Esophagus (tissue), 2 donors: ENCODE measurements around the gene PLAAT2. TPM values are rescaled to one million over a fixed set of nuclear protein-coding genes. Genes with fewer than 3 reads are reported as not detected.

Experiments used
- H3K27ac ChIP-seq, 2 donors: one replicate each; pipeline ENCODE4 v1.5.1; 2013; ENCODE audit warnings: low read depth in 2 of 2, mild to moderate bottlenecking in 2 of 2, inconsistent platforms in 1 of 2, low read length in 1 of 2, moderate library complexity in 1 of 2
- H3K27me3 ChIP-seq, 2 donors: one replicate each; pipeline ENCODE4 v1.6.1; 2013; ENCODE audit warnings: low read length in 2 of 2, control low read depth in 1 of 2, mild to moderate bottlenecking in 1 of 2; ENCODE audit not compliant: insufficient read depth in 2 of 2, control insufficient read depth in 1 of 2
- H3K36me3 ChIP-seq, 2 donors: one replicate each; pipeline ENCODE4 v1.6.1; 2013; ENCODE audit warnings: low read length in 1 of 2; ENCODE audit not compliant: control insufficient read depth in 2 of 2, insufficient read depth in 2 of 2
- H3K4me1 ChIP-seq, 2 donors: one replicate each; pipeline ENCODE4 v1.6.1; 2013; ENCODE audit warnings: low read length in 1 of 2; ENCODE audit not compliant: control insufficient read depth in 2 of 2, insufficient read depth in 2 of 2
- H3K4me3 ChIP-seq, 2 donors: one replicate each; pipeline ENCODE4 v1.5.1; 2013; ENCODE audit warnings: low read length in 2 of 2, mild to moderate bottlenecking in 2 of 2, low read depth in 1 of 2, moderate library complexity in 1 of 2
- H3K9me3 ChIP-seq, 2 donors: one replicate each; pipeline ENCODE4 v1.6.1; 2013; ENCODE audit warnings: mild to moderate bottlenecking in 2 of 2, low read depth in 1 of 2, low read length in 1 of 2, moderate library complexity in 1 of 2; ENCODE audit not compliant: control insufficient read depth in 2 of 2, insufficient read depth in 1 of 2
- WGBS, 2 donors: extraction: QIAGEN DNeasy Blood & Tissue Kit; methylation state at CpG; one replicate each; pipeline ENCODE4 v1.1.7; 2013; 5-methylcytosine and 5-hydroxymethylcytosine counted together
- polyA plus RNA-seq, 2 donors: library from polyadenylated mRNA; stranded (reverse); fragments of 200-250 nt; gene quantifications; one replicate each; pipeline ENCODE4 v1.2.3, GENCODE V29; 2013
- donor health status: healthy with polysubstance abuse.
- donor health status: Bipolar disorder and iron deficiency.

The PLAAT2 gene
- polyA plus RNA-seq, 2 donors = 0.22 to 1.3 TPM

DNA sequence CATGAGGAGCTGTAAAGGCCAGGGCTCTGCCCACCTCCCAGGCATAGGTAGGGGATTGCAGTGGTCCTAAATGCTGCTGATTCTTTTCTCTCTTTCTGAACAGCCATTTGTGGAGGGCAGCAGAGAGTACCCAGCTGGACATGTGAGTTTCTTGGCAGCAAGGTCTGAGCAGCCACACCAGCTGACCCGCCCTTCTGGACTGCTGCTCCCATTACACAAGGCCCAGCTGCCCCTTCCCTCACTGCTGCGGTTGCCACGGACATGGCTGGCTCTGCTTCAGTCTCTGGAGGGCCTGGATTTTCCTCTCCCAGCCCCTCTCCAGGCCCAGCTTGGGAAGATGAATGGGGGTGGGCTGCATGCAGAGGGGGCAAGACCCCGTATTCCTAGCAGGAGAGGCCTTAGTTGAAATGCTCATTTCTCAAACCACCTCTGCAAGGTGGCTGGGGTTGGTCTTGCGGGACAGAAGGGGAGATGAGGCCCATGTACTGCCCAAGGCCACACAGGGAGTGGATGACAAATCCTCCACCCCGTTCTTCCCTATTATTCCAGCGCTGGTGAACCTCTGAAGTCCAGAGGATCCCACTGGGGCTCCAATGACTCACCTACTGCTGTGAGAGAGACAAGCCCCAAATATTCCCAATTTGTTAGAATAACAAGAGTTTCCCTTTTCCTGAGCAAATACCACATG, 52.7 kb downstream of the PLAAT2 start:
- 78 to 79% methylated on average over 7 of the region's 7 CpGs for WGBS, 2 donors
- Histone ChIP-seq H3K27ac (no peak overlapping the region), H3K4me1 (no peaks in the 10 kb centered on the region), H3K27me3 (no peaks in the 10 kb centered on the region), H3K9me3 (no peaks in the 10 kb centered on the region), H3K36me3 (no peaks in the 10 kb centered on the region), H3K4me3 (no peak overlapping the region)

GRCh38 chr11:63508745-63509144, 54.4 kb downstream of the PLAAT2 start:
- Histone ChIP-seq H3K36me3 (no peaks in the 10 kb centered on the region), H3K9me3 (no peaks in the 10 kb centered on the region), H3K27ac (no peak overlapping the region), H3K4me3 (no peak overlapping the region), H3K27me3 (no peaks in the 10 kb centered on the region), H3K4me1 (no peaks in the 10 kb centered on the region)
- 90 to 96% methylated on average over 12 of the region's 12 CpGs for WGBS, 2 donors

DNA sequence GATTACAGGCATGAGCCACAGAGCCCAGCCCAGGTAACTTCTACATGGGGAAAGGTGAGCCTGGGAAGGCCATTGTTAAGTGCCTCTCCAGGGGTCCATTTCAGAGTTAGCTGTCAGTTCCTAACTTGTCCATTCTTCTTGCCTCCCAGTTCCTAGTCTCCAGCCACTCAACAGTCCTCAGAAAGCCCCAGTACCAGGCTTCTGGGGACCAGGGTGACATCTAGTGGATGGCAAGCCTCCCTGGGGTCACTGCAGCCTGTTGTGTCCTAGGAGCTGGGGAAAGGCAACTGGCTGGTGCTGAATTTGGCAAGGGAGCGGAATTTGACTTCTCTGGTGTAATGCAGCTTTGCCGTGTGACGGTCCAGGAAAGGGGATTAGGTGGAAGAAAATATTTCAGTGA, 55.2 kb downstream of the PLAAT2 start:
- Histone ChIP-seq H3K4me3 (no peak overlapping the region), H3K36me3 (no peaks in the 10 kb centered on the region), H3K9me3 (no peaks in the 10 kb centered on the region), H3K4me1 (no peaks in the 10 kb centered on the region), H3K27me3 (no peaks in the 10 kb centered on the region), H3K27ac (no peak overlapping the region)
- WGBS, 2 donors = 82 to 88% methylated on average over 3 of the region's 3 CpGs

DNA sequence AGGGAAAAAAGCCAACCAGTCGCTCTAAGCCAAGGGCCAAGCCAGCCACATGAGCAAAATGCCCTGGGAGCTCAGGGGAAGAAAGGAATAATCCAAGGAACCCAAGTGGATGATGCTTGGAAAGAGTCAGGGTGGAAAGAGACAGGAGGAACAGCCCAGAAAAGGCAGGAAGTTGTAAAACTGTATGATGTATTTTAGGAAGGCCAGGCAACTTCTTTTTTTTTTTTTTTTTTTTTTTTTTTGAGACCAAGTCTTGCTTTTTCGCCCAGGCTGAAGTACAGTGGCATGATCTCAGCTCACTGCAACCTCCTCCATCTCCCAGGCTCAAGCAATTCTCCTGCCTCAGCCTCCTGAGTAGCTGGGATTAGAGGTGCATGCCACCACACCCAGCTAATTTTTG, 55.7 kb downstream of the PLAAT2 start:
- no peak overlapping the region for H3K4me3 ChIP-seq
- no peaks in the 10 kb centered on the region for H3K4me1 ChIP-seq
- WGBS, 2 donors = 90 to 98% methylated on average over 2 of the region's 2 CpGs
- H3K9me3 ChIP-seq = no peaks in the 10 kb centered on the region
- no peaks in the 10 kb centered on the region for H3K36me3 ChIP-seq
- no peak overlapping the region for H3K27ac ChIP-seq
- H3K27me3 ChIP-seq = no peaks in the 10 kb centered on the region

DNA sequence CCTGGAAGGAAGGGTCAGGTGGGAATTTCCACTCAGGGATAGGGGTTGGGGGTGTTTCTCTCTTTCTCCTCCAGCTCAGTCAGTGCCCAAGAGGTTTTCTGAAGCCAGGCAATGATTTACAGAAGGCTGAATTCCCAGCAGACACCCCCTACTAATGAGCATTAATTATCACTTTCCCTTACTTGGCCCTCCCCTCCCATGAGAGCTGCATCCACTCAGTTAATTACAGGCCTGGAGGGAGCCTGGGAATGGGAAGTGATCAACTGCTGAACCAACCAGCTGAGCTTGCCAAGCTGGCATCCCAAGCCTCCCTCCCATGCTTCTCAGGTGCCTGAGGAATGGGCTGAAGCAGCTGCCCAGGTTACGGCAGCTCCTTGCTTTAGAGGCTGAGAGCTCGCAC, 56.3 kb downstream of the PLAAT2 start:
- no peaks in the 10 kb centered on the region for H3K9me3 ChIP-seq
- H3K27me3 ChIP-seq = no peaks in the 10 kb centered on the region
- no peak overlapping the region for H3K27ac ChIP-seq
- 91% methylated on average over 2 of the region's 2 CpGs for WGBS, 2 donors
- no peaks in the 10 kb centered on the region for H3K4me1 ChIP-seq
- no peak overlapping the region for H3K4me3 ChIP-seq
- H3K36me3 ChIP-seq = no peaks in the 10 kb centered on the region

GRCh38 chr11:63505857-63506528, 57.2 kb downstream of the PLAAT2 start, which contains the start of gene LGALS12:
TSS of gene LGALS12 (plus strand) at chr11:63506084. CDS start at chr11:63506459, 375 bp downstream.
- H3K4me3 ChIP-seq = no peak within 1 kb of the TSS
- no peaks in the 10 kb centered on the region for H3K27me3 ChIP-seq
- no peaks in the 10 kb centered on the region for H3K9me3 ChIP-seq
- 71 to 76% methylated on average over 15 of the region's 15 CpGs for WGBS, 2 donors
- no peaks in the 10 kb centered on the region for H3K36me3 ChIP-seq
- H3K27ac ChIP-seq = no peak within 1 kb of the TSS
- H3K4me1 ChIP-seq = no peaks in the 10 kb centered on the region

DNA sequence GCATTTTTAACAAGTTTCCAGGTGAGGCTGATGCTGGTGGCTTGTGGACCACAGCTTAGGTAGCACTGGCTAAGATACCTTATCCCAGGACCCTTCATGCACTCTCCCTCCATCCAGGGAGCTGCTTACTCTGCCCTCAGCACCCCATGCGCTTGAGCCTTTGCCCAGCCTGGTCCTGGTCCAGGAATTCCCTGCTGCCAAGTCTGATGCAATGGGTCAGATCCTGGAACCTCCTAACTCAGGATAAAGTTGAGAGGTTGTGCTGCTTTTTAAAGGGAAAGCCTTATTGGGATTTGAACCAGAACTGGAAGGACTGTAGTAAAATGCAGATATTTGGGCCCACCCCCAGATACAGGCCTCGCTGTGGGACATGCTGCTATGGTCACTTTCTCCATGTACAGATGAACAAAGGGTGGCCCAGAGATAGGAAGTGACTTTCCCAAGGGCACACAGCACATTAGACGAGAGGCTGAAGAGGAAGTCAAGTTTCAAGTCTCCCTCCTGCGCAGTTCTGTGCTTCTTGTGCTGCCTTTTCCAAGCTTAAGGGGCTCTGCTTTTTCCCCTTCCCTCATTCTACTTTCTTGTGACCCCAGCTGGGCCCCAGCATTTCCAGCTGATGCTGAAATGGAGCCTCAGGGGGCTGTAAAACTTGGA, 58.1 kb downstream of the PLAAT2 start:
- Histone ChIP-seq H3K9me3 (peaks cover 0 to 3% of the 10 kb centered on the region in 2 donors), H3K27ac (no peak overlapping the region)
- WGBS, 2 donors = 70% methylated on average over 4 of the region's 4 CpGs

GRCh38 chr11:63504054-63504453, 59.1 kb downstream of the PLAAT2 start:
- H3K27me3 ChIP-seq = no peaks in the 10 kb centered on the region
- WGBS, 2 donors = 77 to 81% methylated on average over 1 of the region's 1 CpG
- H3K4me3 ChIP-seq = no peak overlapping the region
- no peaks in the 10 kb centered on the region for H3K36me3 ChIP-seq
- peaks cover 0 to 3% of the 10 kb centered on the region in 2 donors for H3K9me3 ChIP-seq
- H3K4me1 ChIP-seq = no peaks in the 10 kb centered on the region
- no peak overlapping the region for H3K27ac ChIP-seq

More for the DNA sequence above, 58.1 kb downstream of the PLAAT2 start:
- Histone ChIP-seq H3K4me1 (no peaks in the 10 kb centered on the region), H3K27me3 (no peaks in the 10 kb centered on the region), H3K36me3 (no peaks in the 10 kb centered on the region), H3K4me3 (no peak overlapping the region)

GRCh38 chr11:63503492-63503891, 59.7 kb downstream of the PLAAT2 start:
- H3K27me3 ChIP-seq = no peaks in the 10 kb centered on the region
- H3K27ac ChIP-seq = no peak overlapping the region
- peaks cover 0 to 3% of the 10 kb centered on the region in 2 donors for H3K9me3 ChIP-seq
- no peak overlapping the region for H3K4me3 ChIP-seq
- WGBS, 2 donors = 79 to 82% methylated on average over 6 of the region's 6 CpGs
- H3K4me1 ChIP-seq = no peaks in the 10 kb centered on the region
- H3K36me3 ChIP-seq = no peaks in the 10 kb centered on the region
